Measurements from ENCODE around the gene MYO16. TPM values are rescaled to one million over a fixed set of nuclear protein-coding genes. Genes with fewer than 3 reads are reported as not detected.
A peak's percentile ranks its signal among the peaks of the same experiment; 100 is the strongest.
"Not testable (repeated sequence)": the region's sequence is repeated elsewhere in the genome, so short reads cannot be mapped to it uniquely, and the experiment has no call there.

Gene MYO16
- total RNA-seq, 1 experiment from 2014 or later, result 0.06 TPM

GRCh38 chr13:108742701-108743451, 113.5 kb downstream of the MYO16 start:
- no peak for DNase-seq (ENCODE audit: low read depth)

- DNase-seq (ENCODE audit: low read depth), result no peak
Measured at GRCh38 chr13:108743522-108743921, 114.1 kb downstream of the MYO16 start.

- no peak for DNase-seq (ENCODE audit: low read depth)
Measured at GRCh38 chr13:108747843-108748242, 118.4 kb downstream of the MYO16 start.

GRCh38 chr13:108752276-108752675, 122.9 kb downstream of the MYO16 start:
- no peak for DNase-seq (ENCODE audit: low read depth)

- DNase-seq (ENCODE audit: low read depth), result no peak
Measured at GRCh38 chr13:108755083-108755482, 125.7 kb downstream of the MYO16 start.

GRCh38 chr13:108760129-108760528, 130.7 kb downstream of the MYO16 start:
- DNase-seq (ENCODE audit: low read depth), result no peak

GRCh38 chr13:108760541-108760940, 131.1 kb downstream of the MYO16 start:
- no peak for DNase-seq (ENCODE audit: low read depth)

- DNase-seq (ENCODE audit: low read depth), result no peak
Measured at GRCh38 chr13:108768035-108768434, 138.6 kb downstream of the MYO16 start.

GRCh38 chr13:108769213-108770070, 140.0 kb downstream of the MYO16 start:
- peak; percentile 4 for DNase-seq (ENCODE audit: low read depth)

- no peak for DNase-seq (ENCODE audit: low read depth)
Measured at GRCh38 chr13:108775597-108775996, 146.2 kb downstream of the MYO16 start.

GRCh38 chr13:108776650-108777049, 147.2 kb downstream of the MYO16 start:
- DNase-seq (ENCODE audit: low read depth), result no peak

- no peak for DNase-seq (ENCODE audit: low read depth)
Measured at GRCh38 chr13:108777421-108778420, 148.3 kb downstream of the MYO16 start.

- DNase-seq (ENCODE audit: low read depth), result no peak
Measured at GRCh38 chr13:108779308-108779707, 149.9 kb downstream of the MYO16 start.

- no peak for DNase-seq (ENCODE audit: low read depth)
Measured at GRCh38 chr13:108780706-108781105, 151.3 kb downstream of the MYO16 start.

GRCh38 chr13:108781312-108781711, 151.9 kb downstream of the MYO16 start:
- DNase-seq (ENCODE audit: low read depth), result no peak

GRCh38 chr13:108782480-108782879, 153.1 kb downstream of the MYO16 start:
- not testable (repeated sequence) for DNase-seq (ENCODE audit: low read depth)

GRCh38 chr13:108785844-108786243, 156.4 kb downstream of the MYO16 start:
- DNase-seq (ENCODE audit: low read depth), result no peak

GRCh38 chr13:108786456-108787200, 157.2 kb downstream of the MYO16 start:
- no peak for DNase-seq (ENCODE audit: low read depth)

- no peak for DNase-seq (ENCODE audit: low read depth)
Measured at GRCh38 chr13:108787700-108788414, 158.4 kb downstream of the MYO16 start.

- DNase-seq (ENCODE audit: low read depth), result no peak
Measured at GRCh38 chr13:108789476-108789875, 160.1 kb downstream of the MYO16 start.
